ENCODE results near the gene ERI3. TPM values are rescaled to one million over a fixed set of nuclear protein-coding genes. Genes with fewer than 3 reads are reported as not detected.

ERI3 gene
- polyA plus RNA-seq, 1 donor, result 38.3 TPM

GRCh38 chr1:44371206-44371605 is 16.1 kb upstream of the ERI3 start:
- H3K27me3 ChIP-seq (ENCODE audit: control insufficient read depth, insufficient read depth, low read length), result peaks cover 8% of the 10 kb centered on the region
- no peaks in the 10 kb centered on the region for H3K9me3 ChIP-seq (ENCODE audit: control insufficient read depth, low read depth, low read length)
- no peaks in the 10 kb centered on the region for H3K36me3 ChIP-seq (ENCODE audit: control insufficient read depth, insufficient read depth, low read length)
- no peak overlapping the region for H3K27ac ChIP-seq (ENCODE audit: low read length)
- DNase-seq, result no peak
- no peak overlapping the region for H3K4me3 ChIP-seq (ENCODE audit: low read length)
- no peaks in the 10 kb centered on the region for H3K4me1 ChIP-seq (ENCODE audit: control insufficient read depth, insufficient read depth, low read length)

GRCh38 chr1:44368471-44369151 is 13.6 kb upstream of the ERI3 start:
- WGBS (ENCODE audit: insufficient coverage, low lambda C conversion rate), result no CpG with 5 or more reads among the region's 12 CpGs
- Histone ChIP-seq H3K36me3 (ENCODE audit: control insufficient read depth, insufficient read depth, low read length) (no peaks in the 10 kb centered on the region), H3K4me3 (ENCODE audit: low read length) (no peak overlapping the region), H3K27me3 (ENCODE audit: control insufficient read depth, insufficient read depth, low read length) (peaks cover 8% of the 10 kb centered on the region), H3K9me3 (ENCODE audit: control insufficient read depth, low read depth, low read length) (no peaks in the 10 kb centered on the region), H3K4me1 (ENCODE audit: control insufficient read depth, insufficient read depth, low read length) (no peaks in the 10 kb centered on the region), H3K27ac (ENCODE audit: low read length) (no peak overlapping the region)
- no peak for DNase-seq

GRCh38 chr1:44367944-44368343 is 12.9 kb upstream of the ERI3 start:
- Histone ChIP-seq H3K4me3 (ENCODE audit: low read length) (no peak overlapping the region), H3K9me3 (ENCODE audit: control insufficient read depth, low read depth, low read length) (no peaks in the 10 kb centered on the region), H3K27ac (ENCODE audit: low read length) (no peak overlapping the region), H3K36me3 (ENCODE audit: control insufficient read depth, insufficient read depth, low read length) (no peaks in the 10 kb centered on the region), H3K4me1 (ENCODE audit: control insufficient read depth, insufficient read depth, low read length) (no peaks in the 10 kb centered on the region), H3K27me3 (ENCODE audit: control insufficient read depth, insufficient read depth, low read length) (peaks cover 8% of the 10 kb centered on the region)
- WGBS (ENCODE audit: insufficient coverage, low lambda C conversion rate), result no CpG with 5 or more reads among the region's 1 CpG
- no peak for DNase-seq

- H3K4me3 ChIP-seq (ENCODE audit: low read length), result no peak overlapping the region
- WGBS (ENCODE audit: insufficient coverage, low lambda C conversion rate), result no CpG with 5 or more reads among the region's 7 CpGs
- H3K27ac ChIP-seq (ENCODE audit: low read length), result no peak overlapping the region
- no peaks in the 10 kb centered on the region for H3K9me3 ChIP-seq (ENCODE audit: control insufficient read depth, low read depth, low read length)
- no peak for DNase-seq
- H3K36me3 ChIP-seq (ENCODE audit: control insufficient read depth, insufficient read depth, low read length), result no peaks in the 10 kb centered on the region
- no peaks in the 10 kb centered on the region for H3K4me1 ChIP-seq (ENCODE audit: control insufficient read depth, insufficient read depth, low read length)
- peaks cover 8% of the 10 kb centered on the region for H3K27me3 ChIP-seq (ENCODE audit: control insufficient read depth, insufficient read depth, low read length)
Measured at GRCh38 chr1:44366371-44366975, 11.4 kb upstream of the ERI3 start.

- H3K36me3 ChIP-seq (ENCODE audit: control insufficient read depth, insufficient read depth, low read length), result no peaks in the 10 kb centered on the region
- H3K4me1 ChIP-seq (ENCODE audit: control insufficient read depth, insufficient read depth, low read length), result no peaks in the 10 kb centered on the region
- H3K27me3 ChIP-seq (ENCODE audit: control insufficient read depth, insufficient read depth, low read length), result no peaks in the 10 kb centered on the region
- peak; percentile 9 to 57 for DNase-seq
- H3K27ac ChIP-seq (ENCODE audit: low read length), result no peak overlapping the region
- no peaks in the 10 kb centered on the region for H3K9me3 ChIP-seq (ENCODE audit: control insufficient read depth, low read depth, low read length)
- WGBS (ENCODE audit: insufficient coverage, low lambda C conversion rate), result no CpG with 5 or more reads among the region's 4 CpGs
- H3K4me3 ChIP-seq (ENCODE audit: low read length), result no peak overlapping the region
Measured at GRCh38 chr1:44361478-44361877, 6.4 kb upstream of the ERI3 start.

- H3K9me3 ChIP-seq (ENCODE audit: control insufficient read depth, low read depth, low read length), result no peaks in the 10 kb centered on the region
- no peak overlapping the region for H3K27ac ChIP-seq (ENCODE audit: low read length)
- WGBS (ENCODE audit: insufficient coverage, low lambda C conversion rate), result 100% methylated on average over 1 of the region's 6 CpGs
- H3K4me1 ChIP-seq (ENCODE audit: control insufficient read depth, insufficient read depth, low read length), result no peaks in the 10 kb centered on the region
- H3K36me3 ChIP-seq (ENCODE audit: control insufficient read depth, insufficient read depth, low read length), result no peaks in the 10 kb centered on the region
- no peak overlapping the region for H3K4me3 ChIP-seq (ENCODE audit: low read length)
- DNase-seq, result no peak
- H3K27me3 ChIP-seq (ENCODE audit: control insufficient read depth, insufficient read depth, low read length), result no peaks in the 10 kb centered on the region
Measured at GRCh38 chr1:44359234-44359935, 4.3 kb upstream of the ERI3 start.

- no CpG with 5 or more reads among the region's 4 CpGs for WGBS (ENCODE audit: insufficient coverage, low lambda C conversion rate)
- no peak for DNase-seq
- Histone ChIP-seq H3K27ac (ENCODE audit: low read length) (no peak overlapping the region), H3K36me3 (ENCODE audit: control insufficient read depth, insufficient read depth, low read length) (no peaks in the 10 kb centered on the region), H3K27me3 (ENCODE audit: control insufficient read depth, insufficient read depth, low read length) (no peaks in the 10 kb centered on the region), H3K9me3 (ENCODE audit: control insufficient read depth, low read depth, low read length) (no peaks in the 10 kb centered on the region), H3K4me1 (ENCODE audit: control insufficient read depth, insufficient read depth, low read length) (no peaks in the 10 kb centered on the region), H3K4me3 (ENCODE audit: low read length) (no peak overlapping the region)
Measured at GRCh38 chr1:44357710-44358109, 2.7 kb upstream of the ERI3 start.

GRCh38 chr1:44355582-44356305 is 687 bp upstream of the ERI3 start:
- H3K27ac ChIP-seq (ENCODE audit: low read length), result no peak overlapping the region
- WGBS (ENCODE audit: insufficient coverage, low lambda C conversion rate), result 100% methylated on average over 1 of the region's 12 CpGs
- DNase-seq, result no peak
- no peaks in the 10 kb centered on the region for H3K9me3 ChIP-seq (ENCODE audit: control insufficient read depth, low read depth, low read length)
- no peaks in the 10 kb centered on the region for H3K36me3 ChIP-seq (ENCODE audit: control insufficient read depth, insufficient read depth, low read length)
- peak overlapping the region; percentile 20 for H3K4me3 ChIP-seq (ENCODE audit: low read length)
- H3K4me1 ChIP-seq (ENCODE audit: control insufficient read depth, insufficient read depth, low read length), result no peaks in the 10 kb centered on the region
- H3K27me3 ChIP-seq (ENCODE audit: control insufficient read depth, insufficient read depth, low read length), result no peaks in the 10 kb centered on the region

- Histone ChIP-seq H3K27me3 (ENCODE audit: control insufficient read depth, insufficient read depth, low read length) (no peaks in the 10 kb centered on the region), H3K4me3 (ENCODE audit: low read length) (peak overlapping the region; percentile 93), H3K4me1 (ENCODE audit: control insufficient read depth, insufficient read depth, low read length) (no peaks in the 10 kb centered on the region), H3K36me3 (ENCODE audit: control insufficient read depth, insufficient read depth, low read length) (no peaks in the 10 kb centered on the region), H3K9me3 (ENCODE audit: control insufficient read depth, low read depth, low read length) (no peaks in the 10 kb centered on the region), H3K27ac (ENCODE audit: low read length) (no peak overlapping the region)
- WGBS (ENCODE audit: insufficient coverage, low lambda C conversion rate), result 60% methylated on average over 1 of the region's 10 CpGs
- DNase-seq, result peak in 1 of 2 donors; percentile 26
Measured at GRCh38 chr1:44354268-44354839, 703 bp downstream of the ERI3 start.

- Histone ChIP-seq H3K9me3 (ENCODE audit: control insufficient read depth, low read depth, low read length) (no peaks in the 10 kb centered on the region), H3K4me1 (ENCODE audit: control insufficient read depth, insufficient read depth, low read length) (no peaks in the 10 kb centered on the region), H3K27me3 (ENCODE audit: control insufficient read depth, insufficient read depth, low read length) (no peaks in the 10 kb centered on the region), H3K36me3 (ENCODE audit: control insufficient read depth, insufficient read depth, low read length) (no peaks in the 10 kb centered on the region), H3K27ac (ENCODE audit: low read length) (no peak overlapping the region), H3K4me3 (ENCODE audit: low read length) (no peak overlapping the region)
- no CpG with 5 or more reads among the region's 1 CpG for WGBS (ENCODE audit: insufficient coverage, low lambda C conversion rate)
- no peak for DNase-seq
Measured at GRCh38 chr1:44353604-44354003, 1.5 kb downstream of the ERI3 start.

Measured in large intestine (tissue), 3 donors.